ENCODE results near the gene NCOA6. TPM values are rescaled to one million over a fixed set of nuclear protein-coding genes. Genes with fewer than 3 reads are reported as not detected.

NCOA6 gene
- polyA plus RNA-seq, 1 experiment: 14.0 TPM

DNA sequence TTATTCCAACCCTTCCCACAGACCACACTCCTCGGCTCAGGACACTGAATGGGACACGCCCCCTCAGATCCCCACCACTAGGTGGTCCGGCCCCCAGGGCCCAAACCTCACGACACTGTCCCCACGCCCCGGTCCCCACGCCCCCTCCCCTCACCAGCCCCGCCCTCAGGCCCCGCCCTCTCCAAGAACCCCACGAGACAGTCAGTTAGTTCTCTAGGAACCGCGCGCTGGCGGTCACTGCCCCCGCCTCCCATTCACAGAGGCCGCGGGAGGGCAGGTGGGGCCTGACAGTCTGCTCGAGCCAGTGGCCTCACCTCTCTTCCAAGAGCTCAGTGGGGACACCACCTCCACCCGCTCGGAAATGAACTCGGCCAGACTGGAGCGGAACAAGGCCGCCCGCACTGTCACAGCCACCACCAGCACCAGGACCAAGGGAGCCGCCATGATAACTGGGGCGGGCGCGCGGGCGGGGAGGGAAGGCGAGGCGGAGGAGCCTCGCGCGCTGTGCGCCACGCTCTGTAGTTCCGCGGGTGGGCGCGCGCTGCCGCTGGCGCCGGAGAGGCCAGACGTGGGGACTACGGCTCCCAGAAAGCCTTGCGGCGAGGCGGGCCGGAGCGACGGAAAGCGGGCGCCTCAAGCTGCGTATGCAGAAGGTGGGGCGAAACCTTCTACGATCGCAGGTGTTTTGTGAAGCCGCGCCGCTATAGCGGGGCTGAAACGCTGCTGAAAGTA, 148.6 kb downstream of the NCOA6 start, which contains the start of gene PIGU:
Gene PIGU (minus strand): TSS at position 451 of the 732 bp plus-strand sequence. CDS start 7 bp downstream, at position 444.
- POLR2A ChIA-PET: no interaction called here
- no peaks in the 10 kb centered on the region for H3K27me3 ChIP-seq (ENCODE audit: control insufficient read depth, insufficient read depth, low read length)
- H3K36me3 ChIP-seq (ENCODE audit: control insufficient read depth, insufficient read depth, low read length): no peaks in the 10 kb centered on the region
- peak within 1 kb of the TSS; percentile 72 for H3K4me3 ChIP-seq (ENCODE audit: low read depth, low read length)
- TF ChIP-seq, protein P1, sequence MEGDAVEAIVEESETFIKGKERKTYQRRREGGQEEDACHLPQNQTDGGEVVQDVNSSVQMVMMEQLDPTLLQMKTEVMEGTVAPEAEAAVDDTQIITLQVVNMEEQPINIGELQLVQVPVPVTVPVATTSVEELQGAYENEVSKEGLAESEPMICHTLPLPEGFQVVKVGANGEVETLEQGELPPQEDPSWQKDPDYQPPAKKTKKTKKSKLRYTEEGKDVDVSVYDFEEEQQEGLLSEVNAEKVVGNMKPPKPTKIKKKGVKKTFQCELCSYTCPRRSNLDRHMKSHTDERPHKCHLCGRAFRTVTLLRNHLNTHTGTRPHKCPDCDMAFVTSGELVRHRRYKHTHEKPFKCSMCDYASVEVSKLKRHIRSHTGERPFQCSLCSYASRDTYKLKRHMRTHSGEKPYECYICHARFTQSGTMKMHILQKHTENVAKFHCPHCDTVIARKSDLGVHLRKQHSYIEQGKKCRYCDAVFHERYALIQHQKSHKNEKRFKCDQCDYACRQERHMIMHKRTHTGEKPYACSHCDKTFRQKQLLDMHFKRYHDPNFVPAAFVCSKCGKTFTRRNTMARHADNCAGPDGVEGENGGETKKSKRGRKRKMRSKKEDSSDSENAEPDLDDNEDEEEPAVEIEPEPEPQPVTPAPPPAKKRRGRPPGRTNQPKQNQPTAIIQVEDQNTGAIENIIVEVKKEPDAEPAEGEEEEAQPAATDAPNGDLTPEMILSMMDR (IDR thresholded peaks at IDR 0.05; ENCODE audit: insufficient read depth, low read depth, low read length): no peak
- CTCF ChIA-PET: interaction anchor here (0.6 to 1.3 kb wide), 5 partner anchors 22 to 364 kb away, joined by 3 read pairs; no protein-coding TSS in a partner anchor
- peak; percentile 66 for DNase-seq (ENCODE audit: low read depth)

- ChIA-PET CTCF (interaction anchor here (1.3 kb wide), 1 partner anchor 363 kb away, joined by 3 read pairs; no protein-coding TSS in a partner anchor), POLR2A (no interaction called here)
- Histone ChIP-seq H3K4me3 (ENCODE audit: low read depth, low read length) (peak overlapping the region; percentile 72), H3K36me3 (ENCODE audit: control insufficient read depth, insufficient read depth, low read length) (no peaks in the 10 kb centered on the region), H3K27me3 (ENCODE audit: control insufficient read depth, insufficient read depth, low read length) (no peaks in the 10 kb centered on the region)
- DNase-seq (ENCODE audit: low read depth): no peak
- TF ChIP-seq, protein P1 (IDR thresholded peaks at IDR 0.05; ENCODE audit: insufficient read depth, low read depth, low read length): no peak
Measured at GRCh38 chr20:34675993-34676641, 149.3 kb downstream of the NCOA6 start.

GRCh38 chr20:34675561-34675960, 149.9 kb downstream of the NCOA6 start:
- TF ChIP-seq, protein P1 (IDR thresholded peaks at IDR 0.05; ENCODE audit: insufficient read depth, low read depth, low read length): no peak
- POLR2A ChIA-PET: no interaction called here
- Histone ChIP-seq H3K36me3 (ENCODE audit: control insufficient read depth, insufficient read depth, low read length) (no peaks in the 10 kb centered on the region), H3K4me3 (ENCODE audit: low read depth, low read length) (no peak overlapping the region), H3K27me3 (ENCODE audit: control insufficient read depth, insufficient read depth, low read length) (no peaks in the 10 kb centered on the region)
- no peak for DNase-seq (ENCODE audit: low read depth)
- CTCF ChIA-PET: interaction anchor here (1.3 kb wide), 1 partner anchor 363 kb away, joined by 3 read pairs; no protein-coding TSS in a partner anchor

GRCh38 chr20:34673412-34673811, 152.0 kb downstream of the NCOA6 start:
- POLR2A ChIA-PET: no interaction called here
- no peak for DNase-seq (ENCODE audit: low read depth)
- Histone ChIP-seq H3K4me3 (ENCODE audit: low read depth, low read length) (no peak overlapping the region), H3K27me3 (ENCODE audit: control insufficient read depth, insufficient read depth, low read length) (no peaks in the 10 kb centered on the region), H3K36me3 (ENCODE audit: control insufficient read depth, insufficient read depth, low read length) (no peaks in the 10 kb centered on the region)
- CTCF ChIA-PET: interaction anchor here (1.2 to 2.1 kb wide), 2 partner anchors 9 to 65 kb away, joined by 3 to 7 read pairs; no protein-coding TSS in a partner anchor
- TF ChIP-seq, protein P1 (IDR thresholded peaks at IDR 0.05; ENCODE audit: insufficient read depth, low read depth, low read length): no peak

DNA sequence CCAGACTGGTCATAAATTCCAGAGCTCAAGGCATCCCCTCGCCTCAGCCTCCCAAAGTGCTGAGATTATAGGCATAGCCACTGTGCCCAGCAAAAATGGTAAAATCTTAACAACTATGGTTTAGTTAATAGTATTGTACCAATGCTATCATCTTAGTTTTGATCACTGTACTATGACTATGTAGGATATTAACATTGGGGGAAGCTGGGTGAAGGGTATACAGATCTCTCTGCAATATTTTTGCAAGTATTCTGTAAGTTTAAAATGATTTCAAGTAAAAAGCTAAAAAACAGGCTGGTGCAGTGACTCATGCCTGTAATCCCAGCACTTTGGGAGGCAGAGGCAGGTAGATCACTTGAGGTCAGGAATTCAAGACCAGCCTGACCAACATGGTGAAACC, 156.4 kb downstream of the NCOA6 start:
- POLR2A ChIA-PET: no interaction called here
- TF ChIP-seq, protein P1 (IDR thresholded peaks at IDR 0.05; ENCODE audit: insufficient read depth, low read depth, low read length): no peak
- DNase-seq (ENCODE audit: low read depth): no peak
- Histone ChIP-seq H3K36me3 (ENCODE audit: control insufficient read depth, insufficient read depth, low read length) (no peaks in the 10 kb centered on the region), H3K27me3 (ENCODE audit: control insufficient read depth, insufficient read depth, low read length) (no peaks in the 10 kb centered on the region), H3K4me3 (ENCODE audit: low read depth, low read length) (no peak overlapping the region)
- CTCF ChIA-PET: no interaction called here
